ENCODE results near the gene RHCE. TPM values are rescaled to one million over a fixed set of nuclear protein-coding genes. Genes with fewer than 3 reads are reported as not detected.
"Not testable (repeated sequence)": the region's sequence is repeated elsewhere in the genome, so short reads cannot be mapped to it uniquely, and the experiment has no call there.

RHCE gene
- total RNA-seq, 1 donor from 2014 or later: 0.29 TPM

- no peak for DNase-seq (ENCODE audit: low spot score)
Measured at GRCh38 chr1:25342846-25343245, 77.8 kb downstream of the RHCE start.

- DNase-seq (ENCODE audit: low spot score): no peak
Measured at GRCh38 chr1:25341746-25342145, 78.9 kb downstream of the RHCE start.

GRCh38 chr1:25338986-25339385, 81.6 kb downstream of the RHCE start:
- DNase-seq (ENCODE audit: low spot score): no peak

- peak; percentile 92 for DNase-seq (ENCODE audit: low spot score)
Measured at GRCh38 chr1:25338188-25338981, 82.2 kb downstream of the RHCE start, which contains the start of gene TMEM50A. TMEM50A (plus strand) TSS chr1:25338334; CDS start chr1:25340487, 2,153 bp downstream.

- DNase-seq (ENCODE audit: low spot score): not testable (repeated sequence)
Measured at GRCh38 chr1:25337483-25338187, 83.0 kb downstream of the RHCE start.

- DNase-seq (ENCODE audit: low spot score): peak; percentile 48
Measured at GRCh38 chr1:25336922-25337354, 83.7 kb downstream of the RHCE start.

- DNase-seq (ENCODE audit: low spot score): not testable (repeated sequence)
Measured at GRCh38 chr1:25329950-25330349, 90.7 kb downstream of the RHCE start.

- DNase-seq (ENCODE audit: low spot score): not testable (repeated sequence)
Measured at GRCh38 chr1:25329336-25329735, 91.3 kb downstream of the RHCE start.

GRCh38 chr1:25328791-25329185, 91.8 kb downstream of the RHCE start:
- DNase-seq (ENCODE audit: low spot score): not testable (repeated sequence)

- not testable (repeated sequence) for DNase-seq (ENCODE audit: low spot score)
Measured at GRCh38 chr1:25327864-25328790, 92.5 kb downstream of the RHCE start.

- DNase-seq (ENCODE audit: low spot score): not testable (repeated sequence)
Measured at GRCh38 chr1:25324407-25324806, 96.2 kb downstream of the RHCE start.

- DNase-seq (ENCODE audit: low spot score): not testable (repeated sequence)
Measured at GRCh38 chr1:25322127-25322526, 98.5 kb downstream of the RHCE start.

GRCh38 chr1:25320314-25320938, 100.2 kb downstream of the RHCE start:
- not testable (repeated sequence) for DNase-seq (ENCODE audit: low spot score)

- not testable (repeated sequence) for DNase-seq (ENCODE audit: low spot score)
Measured at GRCh38 chr1:25312806-25313470, 107.7 kb downstream of the RHCE start.

Other genes starting within 250 kb of the RHCE start
- gene SYF2, start 188.3 kb downstream of the RHCE start, total RNA-seq: 39.9 TPM
- gene RSRP1, start 173.4 kb downstream of the RHCE start, total RNA-seq: 99.5 TPM
- not detected for gene RHD, start 148.3 kb downstream of the RHCE start, total RNA-seq
- gene TMEM50A, start 82.5 kb downstream of the RHCE start, total RNA-seq: 71.4 TPM
- gene MACO1, start 10.1 kb upstream of the RHCE start, total RNA-seq: 22.3 TPM
- gene LDLRAP1, start 122.8 kb upstream of the RHCE start, total RNA-seq: 14.4 TPM
- 8.7 TPM for gene MAN1C1, start 196.0 kb upstream of the RHCE start, total RNA-seq

All from ureter (tissue), 1 donor.